ENCODE results near the gene UBR7.

GRCh38 chr14:93220509-93220908, 13.5 kb downstream of the UBR7 start:
- no peak for TF ChIP-seq CTCF (IDR thresholded peaks at IDR 0.05)
- no peak for TF ChIP-seq POLR2A (IDR thresholded peaks at IDR 0.05)

All from tibial nerve (tissue), 3 donors.